HepG2 (cell line): ENCODE measurements around the gene RAD51AP1.

Source experiments
- EZH2 ChIP-seq: conservative IDR thresholded peaks from 2 replicates; pipeline ENCODE4 v1.6.1; 2012; ENCODE audit warnings: mild to moderate bottlenecking, low read depth, low read length, moderate library complexity
- FOXK2 ChIP-seq: fragments of 450-650 bp; IDR thresholded peaks from 2 replicates; pipeline ENCODE4 v1.6.1; 2016
- JUND ChIP-seq: sonication (generic); formaldehyde crosslinking; IDR thresholded peaks from 2 replicates; pipeline ENCODE4 v1.8.0; 2022; ENCODE audit warnings: mild to moderate bottlenecking, missing genetic modification reagents
- PAWR ChIP-seq: sonication (generic); formaldehyde crosslinking; IDR thresholded peaks from 2 replicates; pipeline ENCODE4 v1.4.0; 2020; ENCODE audit warnings: missing genetic modification reagents, mild to moderate bottlenecking, borderline replicate concordance
- POLR2A ChIP-seq, 2 experiments: IDR thresholded peaks; 2 replicates each; pipeline ENCODE4 v1.6.1; 2011; ENCODE audit warnings: low read depth in 2 of 2, low read length in 2 of 2, mild to moderate bottlenecking in 1 of 2, moderate library complexity in 1 of 2; ENCODE audit not compliant: insufficient read depth in 1 of 2
- TBX3 ChIP-seq: fragments of 450-650 bp; IDR thresholded peaks from 2 replicates; pipeline ENCODE4 v1.6.1; 2017; ENCODE audit warnings: antibody characterized with exemption, mild to moderate bottlenecking, inconsistent platforms, borderline replicate concordance
- ZNF17 ChIP-seq: sonication (generic); formaldehyde crosslinking; IDR thresholded peaks from 2 replicates; pipeline ENCODE4 v1.5.0; 2020; ENCODE audit warnings: mild to moderate bottlenecking, missing genetic modification reagents
- ZNF569 ChIP-seq: sonication (generic); formaldehyde crosslinking; IDR thresholded peaks from 2 replicates; pipeline ENCODE4 v1.5.0; 2020; ENCODE audit warnings: mild to moderate bottlenecking, missing genetic modification reagents, moderate library complexity, borderline replicate concordance
- ZZZ3 ChIP-seq: sonication (generic); formaldehyde crosslinking; IDR thresholded peaks from 2 replicates; pipeline ENCODE4 v1.4.0; 2020; ENCODE audit warnings: missing genetic modification reagents, mild to moderate bottlenecking, borderline replicate concordance

DNA sequence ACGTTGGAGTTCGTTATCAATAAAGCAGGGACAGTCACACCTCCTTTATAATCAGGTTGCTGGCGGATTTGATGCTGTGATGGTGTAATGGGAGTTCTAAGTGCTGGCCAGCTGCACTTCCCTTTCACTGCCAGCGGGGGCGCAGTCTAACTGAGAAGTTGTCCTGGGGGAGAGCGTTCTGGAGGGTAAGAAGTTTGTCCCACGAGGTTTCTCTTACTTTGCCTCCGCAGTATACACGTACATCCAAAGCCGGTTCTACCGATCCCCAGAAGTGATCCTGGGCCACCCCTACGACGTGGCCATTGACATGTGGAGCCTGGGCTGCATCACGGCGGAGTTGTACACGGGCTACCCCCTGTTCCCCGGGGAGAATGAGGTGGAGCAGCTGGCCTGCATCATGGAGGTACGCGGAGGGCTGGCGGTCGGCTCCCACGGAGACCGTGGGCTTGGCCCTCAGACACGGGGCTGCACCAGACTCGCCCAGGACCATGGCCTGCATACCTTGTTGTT is 66.0 kb downstream of the RAD51AP1 start:
- TF ChIP-seq PAWR (CRISPR knock-in tag) (no peak), ZNF569 (CRISPR knock-in tag) (no peak), TBX3 (no peak), FOXK2 (no peak), POLR2A (IDR thresholded peaks at IDR 0.05; ENCODE audit: insufficient read depth in 1 of 2, low read depth in 2 of 2, low read length in 2 of 2) (peak; percentile 44 to 67; a peak in 3 of 4 replicates), JUND (CRISPR knock-in tag) (no peak), ZZZ3 (CRISPR knock-in tag) (no peak; the same call in 1 of the 2 replicates), ZNF17 (CRISPR knock-in tag) (no peak), EZH2 (no peak)
